ENCODE measurements around the gene TXK. TPM values are rescaled to one million over a fixed set of nuclear protein-coding genes. Genes with fewer than 3 reads are reported as not detected.
A peak's percentile ranks its signal among the peaks of the same experiment; 100 is the strongest.

TXK gene
- total RNA-seq, 1 experiment from 2014 or later = 1.9 TPM

DNA sequence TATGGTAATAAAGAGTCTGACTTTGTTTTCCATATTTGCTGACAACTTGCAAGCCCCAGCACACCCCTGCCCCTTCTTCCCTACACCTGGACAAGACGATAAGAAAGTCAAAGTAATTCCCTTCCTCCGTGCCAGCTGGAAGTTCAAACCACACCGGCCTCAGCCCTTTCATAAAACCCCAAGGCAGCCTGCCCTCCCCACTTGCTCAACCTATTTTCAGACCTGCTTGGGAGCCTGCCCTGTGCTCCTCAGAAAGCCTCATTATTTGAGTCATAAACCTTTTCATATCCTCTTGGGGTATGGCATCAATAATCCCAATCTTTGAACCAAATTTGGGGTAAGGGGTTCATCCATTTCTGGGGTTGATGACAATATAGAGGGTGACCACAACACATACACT, 88.0 kb downstream of the TXK start:
- peaks cover 5% of the 10 kb centered on the region; the same call in 1 of the 2 replicates for H3K4me1 ChIP-seq (replicated peaks)
- DNase-seq (ENCODE audit: low read depth in 1 of 2, low spot score in 2 of 2) = no peak
- H3K9me3 ChIP-seq (replicated peaks) = no peaks in the 10 kb centered on the region
- no peak overlapping the region for H3K4me3 ChIP-seq
- H3K27me3 ChIP-seq (replicated peaks) = no peaks in the 10 kb centered on the region
- no peaks in the 10 kb centered on the region for H3K36me3 ChIP-seq
- no peak overlapping the region for H3K27ac ChIP-seq

DNA sequence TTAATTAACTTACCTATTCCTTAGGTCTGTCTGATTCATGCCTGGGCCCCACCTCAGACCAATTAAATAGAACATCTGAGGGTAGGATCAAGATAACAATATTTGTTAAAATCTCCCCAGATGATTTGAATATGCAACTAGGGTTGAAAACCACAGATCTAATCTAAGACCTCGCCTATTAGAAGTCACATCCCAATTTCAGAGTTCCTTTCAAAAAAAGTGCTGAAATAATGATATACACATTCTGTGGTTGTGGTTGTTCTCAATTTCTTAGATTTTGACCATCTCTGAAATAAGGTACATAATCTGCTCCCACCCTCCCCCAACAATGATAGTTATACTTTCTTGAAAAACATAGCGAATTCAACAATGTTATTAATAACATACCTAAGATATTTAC, 89.8 kb downstream of the TXK start:
- Histone ChIP-seq H3K27ac (no peak overlapping the region), H3K9me3 (replicated peaks) (no peaks in the 10 kb centered on the region), H3K4me3 (no peak overlapping the region), H3K4me1 (replicated peaks) (peaks cover 5% of the 10 kb centered on the region; the same call in 1 of the 2 replicates), H3K27me3 (replicated peaks) (no peaks in the 10 kb centered on the region), H3K36me3 (no peaks in the 10 kb centered on the region)
- no peak for DNase-seq (ENCODE audit: low read depth in 1 of 2, low spot score in 2 of 2)

GRCh38 chr4:48043504-48043903, 90.5 kb downstream of the TXK start:
- no peaks in the 10 kb centered on the region for H3K27me3 ChIP-seq (replicated peaks)
- peaks cover 5% of the 10 kb centered on the region; the same call in 1 of the 2 replicates for H3K4me1 ChIP-seq (replicated peaks)
- no peaks in the 10 kb centered on the region for H3K36me3 ChIP-seq
- no peak for DNase-seq (ENCODE audit: low read depth in 1 of 2, low spot score in 2 of 2)
- no peak overlapping the region for H3K27ac ChIP-seq
- no peak overlapping the region for H3K4me3 ChIP-seq
- no peaks in the 10 kb centered on the region for H3K9me3 ChIP-seq (replicated peaks)

DNA sequence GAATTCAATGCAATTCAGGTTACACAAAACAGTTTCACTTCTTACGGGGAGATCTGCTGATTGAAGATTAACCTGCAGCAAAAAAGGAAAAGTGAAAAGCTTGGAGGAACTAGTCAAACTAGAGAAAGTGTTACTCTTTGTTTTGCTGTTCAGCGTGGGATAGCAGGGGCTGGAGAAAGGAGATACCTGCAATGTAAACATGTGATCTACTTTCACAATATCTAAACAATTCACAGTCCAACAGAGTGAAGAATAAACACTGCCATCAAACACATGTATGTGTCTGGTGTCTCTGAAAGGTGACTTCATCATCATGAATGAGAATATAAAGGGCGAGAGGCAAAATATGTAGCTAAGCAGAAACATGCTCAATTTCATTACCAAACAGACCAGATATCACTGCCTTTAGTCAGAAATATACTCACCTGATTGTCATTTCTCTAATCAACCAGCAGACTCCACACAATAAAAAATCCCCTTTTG, 91.0 kb downstream of the TXK start:
- H3K4me1 ChIP-seq (replicated peaks) = peaks cover 5% of the 10 kb centered on the region; the same call in 1 of the 2 replicates

GRCh38 chr4:48041535-48042137, 92.4 kb downstream of the TXK start:
- no peak for DNase-seq (ENCODE audit: low read depth in 1 of 2, low spot score in 2 of 2)
- Histone ChIP-seq H3K27ac (no peak overlapping the region), H3K4me3 (no peak overlapping the region), H3K4me1 (replicated peaks) (peaks cover 5% of the 10 kb centered on the region; the same call in 1 of the 2 replicates), H3K27me3 (replicated peaks) (no peaks in the 10 kb centered on the region), H3K36me3 (no peaks in the 10 kb centered on the region), H3K9me3 (replicated peaks) (no peaks in the 10 kb centered on the region)

More for the DNA sequence above, 91.0 kb downstream of the TXK start:
- Histone ChIP-seq H3K27ac (no peak overlapping the region), H3K9me3 (replicated peaks) (no peaks in the 10 kb centered on the region), H3K27me3 (replicated peaks) (no peaks in the 10 kb centered on the region), H3K36me3 (no peaks in the 10 kb centered on the region), H3K4me3 (no peak overlapping the region)
- DNase-seq (ENCODE audit: low read depth in 1 of 2, low spot score in 2 of 2) = no peak

DNA sequence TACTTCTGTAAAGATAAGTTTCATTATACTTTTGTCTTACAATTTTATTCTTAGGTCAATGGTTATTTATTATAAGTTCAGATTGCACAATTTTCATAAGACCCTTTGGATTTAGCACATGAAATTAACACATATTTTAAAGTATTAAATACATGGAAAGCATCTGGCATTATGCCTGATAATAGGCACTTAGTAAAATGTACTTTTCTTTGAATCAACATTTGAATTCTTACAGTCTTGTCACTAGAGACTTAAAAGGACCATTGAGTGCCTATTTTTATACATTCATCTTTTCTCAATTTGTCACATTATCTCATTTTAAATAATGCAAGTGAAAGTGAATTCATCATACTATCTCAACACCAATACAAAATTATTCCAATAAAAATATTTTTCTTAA, 94.5 kb downstream of the TXK start:
- Histone ChIP-seq H3K27me3 (replicated peaks) (no peaks in the 10 kb centered on the region), H3K27ac (no peak overlapping the region)

DNA sequence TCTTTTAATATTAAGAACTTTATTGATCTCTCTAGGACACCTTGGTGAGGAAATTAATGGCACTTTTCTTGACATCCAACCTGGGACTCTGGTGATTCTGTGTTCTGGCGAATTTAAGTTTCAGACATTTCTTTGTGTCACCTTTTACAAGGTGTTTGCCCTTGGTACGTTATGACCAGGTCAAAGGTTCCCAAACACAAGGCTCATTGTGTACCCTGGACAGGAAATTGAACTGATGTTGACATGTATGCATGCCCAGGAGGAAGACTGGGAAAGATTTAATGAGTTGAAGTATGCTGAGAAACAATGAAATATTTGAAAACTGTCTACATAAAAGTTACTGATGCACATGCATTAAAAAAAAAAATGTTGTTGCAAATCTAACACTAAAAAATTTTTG, 95.4 kb downstream of the TXK start:
- no peaks in the 10 kb centered on the region for H3K36me3 ChIP-seq
- peaks cover 5% of the 10 kb centered on the region; the same call in 1 of the 2 replicates for H3K4me1 ChIP-seq (replicated peaks)
- H3K9me3 ChIP-seq (replicated peaks) = no peaks in the 10 kb centered on the region
- no peak overlapping the region for H3K27ac ChIP-seq
- no peak for DNase-seq (ENCODE audit: low read depth in 1 of 2, low spot score in 2 of 2)
- H3K27me3 ChIP-seq (replicated peaks) = no peaks in the 10 kb centered on the region
- H3K4me3 ChIP-seq = no peak overlapping the region

More for the DNA sequence above, 94.5 kb downstream of the TXK start:
- H3K4me1 ChIP-seq (replicated peaks) = peaks cover 5% of the 10 kb centered on the region; the same call in 1 of the 2 replicates
- H3K36me3 ChIP-seq = no peaks in the 10 kb centered on the region
- no peak for DNase-seq (ENCODE audit: low read depth in 1 of 2, low spot score in 2 of 2)
- H3K4me3 ChIP-seq = no peak overlapping the region
- H3K9me3 ChIP-seq (replicated peaks) = no peaks in the 10 kb centered on the region

DNA sequence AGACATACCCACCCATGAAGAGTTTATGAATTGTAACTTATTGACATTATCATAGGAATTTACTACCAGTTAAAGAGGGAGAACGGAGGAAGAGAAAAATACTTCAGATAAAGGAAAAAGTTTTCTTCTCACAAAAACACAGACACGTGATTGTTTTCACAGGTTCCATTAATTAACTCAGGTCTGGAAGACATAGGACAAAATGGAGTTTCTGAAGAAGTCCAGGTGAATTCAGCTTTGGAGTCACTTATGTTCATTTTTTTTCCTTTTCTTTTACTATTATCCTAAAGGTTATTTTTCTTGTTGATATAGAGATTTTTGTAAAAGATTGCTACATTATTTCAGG, 97.0 kb downstream of the TXK start:
- Histone ChIP-seq H3K27ac (no peak overlapping the region), H3K4me1 (replicated peaks) (no peaks in the 10 kb centered on the region), H3K4me3 (no peak overlapping the region), H3K36me3 (no peaks in the 10 kb centered on the region), H3K27me3 (replicated peaks) (no peaks in the 10 kb centered on the region), H3K9me3 (replicated peaks) (no peaks in the 10 kb centered on the region)
- DNase-seq (ENCODE audit: low read depth in 1 of 2, low spot score in 2 of 2) = no peak

DNA sequence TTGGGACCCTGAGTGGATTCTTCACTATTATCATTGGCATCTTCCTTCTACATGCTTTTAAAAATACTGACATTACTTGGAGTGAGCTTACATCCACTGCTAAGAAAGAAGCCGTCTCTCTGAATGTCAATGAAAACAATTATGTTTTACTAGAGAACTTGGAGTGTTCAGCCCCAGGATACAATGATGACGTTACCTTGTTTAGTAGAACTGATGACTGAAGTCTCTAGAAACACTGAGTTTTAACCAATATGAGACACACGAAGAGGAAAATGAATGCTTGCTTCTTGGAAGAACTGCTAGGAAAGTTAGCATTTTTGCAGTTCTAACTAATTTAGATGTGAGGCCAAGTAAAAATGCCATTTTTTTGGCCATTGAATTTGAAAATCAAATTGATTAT, 98.1 kb downstream of the TXK start:
- Histone ChIP-seq H3K27ac (no peak overlapping the region), H3K36me3 (no peaks in the 10 kb centered on the region), H3K4me3 (no peak overlapping the region), H3K27me3 (replicated peaks) (no peaks in the 10 kb centered on the region), H3K4me1 (replicated peaks) (no peaks in the 10 kb centered on the region), H3K9me3 (replicated peaks) (no peaks in the 10 kb centered on the region)
- DNase-seq (ENCODE audit: low read depth in 1 of 2, low spot score in 2 of 2) = no peak

GRCh38 chr4:48033825-48034413, 100.1 kb downstream of the TXK start:
- H3K36me3 ChIP-seq = no peaks in the 10 kb centered on the region
- no peak overlapping the region for H3K27ac ChIP-seq
- H3K9me3 ChIP-seq (replicated peaks) = no peaks in the 10 kb centered on the region
- no peak overlapping the region for H3K4me3 ChIP-seq
- peaks cover 3% of the 10 kb centered on the region for H3K4me1 ChIP-seq (replicated peaks)
- no peaks in the 10 kb centered on the region for H3K27me3 ChIP-seq (replicated peaks)
- DNase-seq (ENCODE audit: low read depth in 1 of 2, low spot score in 2 of 2) = peak in 1 of 2 experiments; percentile 39

DNA sequence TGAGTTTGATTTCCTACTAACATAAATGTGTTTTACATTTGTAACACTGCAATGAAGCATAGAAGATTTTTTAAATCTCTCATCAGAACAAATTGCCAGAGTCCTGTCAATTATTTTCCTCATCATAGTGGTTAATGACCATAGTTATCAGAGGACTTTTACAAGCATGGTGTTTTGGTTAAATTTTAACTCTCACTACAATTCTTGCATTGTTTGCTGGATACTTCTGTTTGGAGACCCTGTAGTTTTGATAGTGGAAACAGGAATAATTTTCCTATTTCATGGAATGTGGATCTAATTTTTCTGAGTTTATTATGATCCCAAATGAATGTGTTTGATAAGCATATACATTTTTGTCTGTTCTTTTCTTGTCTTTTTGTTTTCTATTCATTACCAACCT, 100.6 kb downstream of the TXK start:
- Histone ChIP-seq H3K36me3 (no peaks in the 10 kb centered on the region), H3K27ac (no peak overlapping the region), H3K4me3 (no peak overlapping the region), H3K9me3 (replicated peaks) (no peaks in the 10 kb centered on the region), H3K27me3 (replicated peaks) (no peaks in the 10 kb centered on the region), H3K4me1 (replicated peaks) (peaks cover 8% of the 10 kb centered on the region)
- DNase-seq (ENCODE audit: low read depth in 1 of 2, low spot score in 2 of 2) = no peak

GRCh38 chr4:48032721-48033120, 101.3 kb downstream of the TXK start:
- no peak overlapping the region for H3K4me3 ChIP-seq
- DNase-seq (ENCODE audit: low read depth in 1 of 2, low spot score in 2 of 2) = no peak
- H3K27ac ChIP-seq = no peak overlapping the region
- no peaks in the 10 kb centered on the region for H3K36me3 ChIP-seq
- H3K4me1 ChIP-seq (replicated peaks) = peaks cover 8% of the 10 kb centered on the region
- H3K27me3 ChIP-seq (replicated peaks) = no peaks in the 10 kb centered on the region
- no peaks in the 10 kb centered on the region for H3K9me3 ChIP-seq (replicated peaks)

DNA sequence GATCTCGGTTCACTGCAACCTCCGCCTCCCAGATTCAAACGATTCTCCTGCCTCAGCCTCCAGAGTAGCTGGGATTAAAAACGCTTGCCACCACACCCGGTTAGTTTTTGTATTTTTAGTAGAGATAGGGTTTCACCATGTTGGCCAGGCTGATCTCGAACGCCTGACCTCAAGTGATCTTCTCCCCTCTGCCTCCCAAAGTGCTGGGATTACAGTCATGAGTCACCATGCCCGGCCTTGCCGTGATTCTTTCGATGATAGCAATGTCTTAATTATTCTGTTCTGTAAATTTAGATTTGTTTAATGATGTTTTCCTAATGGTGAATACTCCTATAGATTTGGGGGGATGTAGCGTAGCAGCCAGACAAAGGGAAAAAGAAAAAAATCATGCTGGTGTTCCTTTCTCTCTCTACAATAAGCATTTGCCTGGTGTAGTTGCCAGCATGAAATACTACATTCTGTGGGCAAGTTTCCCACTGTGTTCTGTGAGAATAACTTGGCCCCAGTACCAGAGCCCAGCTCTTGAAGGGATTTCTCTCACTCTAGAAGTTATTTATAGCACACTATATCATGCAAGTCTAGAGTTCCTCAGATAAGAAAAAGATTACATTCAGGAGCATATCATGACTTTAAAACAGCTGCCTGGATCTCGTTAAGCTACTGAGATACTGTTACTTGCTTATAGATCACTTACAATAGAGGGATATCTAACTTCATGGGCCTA, 102.1 kb downstream of the TXK start:
- H3K9me3 ChIP-seq (replicated peaks) = no peaks in the 10 kb centered on the region
- no peak for DNase-seq (ENCODE audit: low read depth in 1 of 2, low spot score in 2 of 2)

DNA sequence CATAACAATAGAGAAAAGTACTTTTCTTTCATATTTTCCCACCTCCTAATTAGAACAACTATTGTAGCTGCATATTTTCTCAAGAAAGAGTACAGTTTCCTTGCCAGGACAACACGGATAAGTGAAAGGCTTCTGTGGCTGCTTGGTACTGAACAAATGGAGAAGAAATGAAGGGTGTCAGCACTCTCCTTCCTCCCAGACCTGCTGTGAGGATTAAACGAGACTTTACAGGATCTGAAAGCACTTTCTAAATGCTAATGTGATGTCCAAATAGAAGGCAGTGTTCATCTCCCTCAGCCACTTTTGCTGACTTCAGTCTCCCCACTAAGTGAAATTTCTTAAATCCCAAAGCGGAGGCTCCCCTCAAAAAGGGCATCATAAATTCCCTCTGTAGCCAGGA, 103.6 kb downstream of the TXK start:
- peaks cover 8% of the 10 kb centered on the region for H3K4me1 ChIP-seq (replicated peaks)
- H3K36me3 ChIP-seq = no peaks in the 10 kb centered on the region
- no peaks in the 10 kb centered on the region for H3K9me3 ChIP-seq (replicated peaks)
- H3K4me3 ChIP-seq = no peak overlapping the region
- DNase-seq (ENCODE audit: low read depth in 1 of 2, low spot score in 2 of 2) = no peak
- H3K27ac ChIP-seq = no peak overlapping the region
- H3K27me3 ChIP-seq (replicated peaks) = no peaks in the 10 kb centered on the region

More for the DNA sequence above, 102.1 kb downstream of the TXK start:
- H3K4me3 ChIP-seq = no peak overlapping the region
- no peaks in the 10 kb centered on the region for H3K27me3 ChIP-seq (replicated peaks)
- H3K27ac ChIP-seq = no peak overlapping the region
- no peaks in the 10 kb centered on the region for H3K36me3 ChIP-seq
- peaks cover 8% of the 10 kb centered on the region for H3K4me1 ChIP-seq (replicated peaks)
